Upper lobe of right lung (tissue), 1 donor: ENCODE measurements around the gene CADM1. TPM values are rescaled to one million over a fixed set of nuclear protein-coding genes. Genes with fewer than 3 reads are reported as not detected.
A peak's percentile ranks its signal among the peaks of the same experiment; 100 is the strongest.

ENCODE experiments used
- ATAC-seq: fragments of 200-7000 bp; cut with Tn5 transposase; one replicate; pipeline ENCODE4 v1.9.1; 2020; ENCODE audit warnings: mild to moderate bottlenecking, moderate library complexity
- DNase-seq: peaks from one replicate; pipeline ENCODE4 v3.0.0-alpha.2; 2020
- H3K27ac ChIP-seq: fragments of 200-600 bp; one replicate; pipeline ENCODE4 v1.8.0; 2022
- H3K27me3 ChIP-seq: fragments of 200-600 bp; one replicate; pipeline ENCODE4 v1.8.0; 2022; ENCODE audit warnings: mild to moderate bottlenecking
- H3K36me3 ChIP-seq: fragments of 200-600 bp; one replicate; pipeline ENCODE4 v1.8.0; 2022
- H3K4me1 ChIP-seq: fragments of 200-600 bp; one replicate; pipeline ENCODE4 v1.8.0; 2022
- H3K4me3 ChIP-seq: fragments of 200-600 bp; one replicate; pipeline ENCODE4 v1.8.0; 2022; ENCODE audit warnings: mild to moderate bottlenecking
- H3K9me3 ChIP-seq: fragments of 200-600 bp; one replicate; pipeline ENCODE4 v1.8.0; 2022
- CTCF ChIP-seq: fragments of 200-600 bp; IDR thresholded peaks from one replicate; pipeline ENCODE4 v1.8.0; 2022; ENCODE audit warnings: antibody characterized with exemption
- intact Hi-C: fragments of 100-400 bp; cut with DNase I; formaldehyde crosslinking; loops from one replicate; pipeline ENCODE4 v1.11.0; 2022
- total RNA-seq: library from RNA; stranded (reverse); fragmentation: NEBNext Ultra II Directional; extraction: Animal tissue kit (Norgen Biotek cat#: 25700); gene quantifications from one replicate; pipeline ENCODE4 v1.2.1, GENCODE V29; 2021
- donor health status: DM: no; HTN: yes; CAD: no; lungs with severe emphysema.

CADM1 gene
- total RNA-seq, 1 donor from 2014 or later = 222 TPM

- Histone ChIP-seq H3K27me3 (no peaks in the 10 kb centered on the region), H3K36me3 (no peaks in the 10 kb centered on the region), H3K27ac (no peak overlapping the region), H3K4me1 (no peaks in the 10 kb centered on the region), H3K9me3 (no peaks in the 10 kb centered on the region), H3K4me3 (no peak overlapping the region)
- intact Hi-C loops = no loop called here
- no peak for ATAC-seq
- no peak for DNase-seq
- TF ChIP-seq CTCF = no peak
Observed at GRCh38 chr11:115197031-115197430, 307.2 kb downstream of the CADM1 start.

- Histone ChIP-seq H3K36me3 (no peaks in the 10 kb centered on the region), H3K4me1 (no peaks in the 10 kb centered on the region), H3K27ac (no peak overlapping the region), H3K4me3 (no peak overlapping the region), H3K27me3 (no peaks in the 10 kb centered on the region), H3K9me3 (no peaks in the 10 kb centered on the region)
- ATAC-seq (peak; percentile 21), DNase-seq (no peak)
- intact Hi-C loops = no loop called here
- no peak for TF ChIP-seq CTCF
Observed at GRCh38 chr11:115194802-115195110, 309.5 kb downstream of the CADM1 start.

GRCh38 chr11:115193914-115194801, 310.1 kb downstream of the CADM1 start:
- Histone ChIP-seq H3K27me3 (no peaks in the 10 kb centered on the region), H3K4me1 (no peaks in the 10 kb centered on the region), H3K9me3 (no peaks in the 10 kb centered on the region), H3K36me3 (no peaks in the 10 kb centered on the region), H3K27ac (no peak overlapping the region), H3K4me3 (no peak overlapping the region)
- TF ChIP-seq CTCF = no peak
- DNase-seq = no peak
- ATAC-seq = no peak
- intact Hi-C loops = no loop called here

- intact Hi-C loops = no loop called here
- Histone ChIP-seq H3K27ac (no peak overlapping the region), H3K36me3 (no peaks in the 10 kb centered on the region), H3K4me3 (no peak overlapping the region), H3K27me3 (no peaks in the 10 kb centered on the region), H3K9me3 (no peaks in the 10 kb centered on the region), H3K4me1 (no peaks in the 10 kb centered on the region)
- no peak for TF ChIP-seq CTCF
- ATAC-seq (no peak), DNase-seq (no peak)
Observed at GRCh38 chr11:115191761-115192160, 312.5 kb downstream of the CADM1 start.

- no peaks in the 10 kb centered on the region for H3K9me3 ChIP-seq
- TF ChIP-seq CTCF = no peak
- ATAC-seq (no peak), DNase-seq (no peak)
- H3K36me3 ChIP-seq = no peaks in the 10 kb centered on the region
- no peaks in the 10 kb centered on the region for H3K27me3 ChIP-seq
- H3K27ac ChIP-seq = no peak overlapping the region
- no peak overlapping the region for H3K4me3 ChIP-seq
- intact Hi-C loops = no loop called here
- H3K4me1 ChIP-seq = no peaks in the 10 kb centered on the region
Observed at GRCh38 chr11:115190196-115190595, 314.0 kb downstream of the CADM1 start.
